Activated CD4-positive, alpha-beta T cell treated with anti-CD3 and anti-CD28 coated beads for 36 hours (primary cell): ENCODE measurements around the gene RNF2. TPM values are rescaled to one million over a fixed set of nuclear protein-coding genes. Genes with fewer than 3 reads are reported as not detected.
"Not testable (repeated sequence)": the region's sequence is repeated elsewhere in the genome, so short reads cannot be mapped to it uniquely, and the experiment has no call there.

Source experiments
- ATAC-seq: fragments of 200-7000 bp; cut with Tn5 transposase; one replicate; pipeline ENCODE4 v1.10.0; 2021; ENCODE audit warnings: mild to moderate bottlenecking, moderate library complexity
- CTCF ChIA-PET: fragments of 350-600 bp; sonication (Branson Sonifier 250); formaldehyde crosslinking; loops from one replicate; lab custom pipeline; 2021; ENCODE audit warnings: antibody characterized with exemption; lab: Charles Lee
- POLR2A ChIA-PET: fragments of 350-600 bp; sonication (Branson Sonifier 250); formaldehyde crosslinking; loops from one replicate; lab custom pipeline; 2021; ENCODE audit warnings: antibody characterized with exemption, inconsistent platforms; lab: Charles Lee
- DNase-seq: peaks from one replicate; pipeline ENCODE4 v3.0.0-alpha.2; 2020
- H3K27ac Mint-ChIP-seq: one replicate; pipeline ENCODE4 v1.8.0; 2021; ENCODE audit warnings: mixed read lengths
- H3K27me3 Mint-ChIP-seq: one replicate; pipeline ENCODE4 v1.8.0; 2021; ENCODE audit warnings: mixed read lengths
- H3K36me3 Mint-ChIP-seq: one replicate; pipeline ENCODE4 v1.8.0; 2021; ENCODE audit warnings: low read depth, mixed read lengths
- H3K4me1 Mint-ChIP-seq: one replicate; pipeline ENCODE4 v1.8.0; 2021; ENCODE audit warnings: mixed read lengths
- H3K4me3 Mint-ChIP-seq: one replicate; pipeline ENCODE4 v1.8.0; 2021; ENCODE audit warnings: mild to moderate bottlenecking, moderate library complexity, mixed read lengths
- H3K9me3 Mint-ChIP-seq: one replicate; pipeline ENCODE4 v1.8.0; 2021; ENCODE audit warnings: low read depth, mixed read lengths
- intact Hi-C, 2 experiments: fragments of 100-400 bp; cut with DNase I in 1 of 2; cut with micrococcal nuclease in 1 of 2; formaldehyde crosslinking; loops; one replicate each; pipeline versions ENCODE4 v1.14.2 to v1.15.1; 2022 to 2024; cut with DNase I, micrococcal nuclease
- total RNA-seq, 2 experiments: library from RNA; stranded (reverse); gene quantifications; one replicate each; pipeline ENCODE4 v1.2.3, GENCODE V29; 2021

Gene RNF2
- total RNA-seq, 2 experiments from 2014 or later, result 19.6 to 23.6 TPM

- Mint-ChIP-seq H3K4me3 (no peak overlapping the region), H3K27ac (no peak overlapping the region), H3K9me3 (peaks cover 4% of the 10 kb centered on the region), H3K36me3 (peaks cover 12% of the 10 kb centered on the region), H3K27me3 (no peaks in the 10 kb centered on the region), H3K4me1 (peaks cover 41% of the 10 kb centered on the region)
- ChIA-PET CTCF (interaction anchor here (1.0 kb wide), 1 partner anchor 263 kb away, joined by 3 read pairs; no protein-coding TSS in a partner anchor), POLR2A (no interaction called here)
- ATAC-seq (no peak), DNase-seq (no peak)
- intact Hi-C loops, result no loop called here
Measured at GRCh38 chr1:185050823-185051451, 5.6 kb downstream of the RNF2 start.

- ATAC-seq (no peak), DNase-seq (no peak)
- ChIA-PET CTCF (interaction anchor here (1.7 kb wide), 1 partner anchor 248 kb away, joined by 4 read pairs; no protein-coding TSS in a partner anchor), POLR2A (no interaction called here)
- Mint-ChIP-seq H3K27ac (no peak overlapping the region), H3K9me3 (peaks cover 4% of the 10 kb centered on the region), H3K27me3 (no peaks in the 10 kb centered on the region), H3K4me3 (no peak overlapping the region), H3K36me3 (peaks cover 9% of the 10 kb centered on the region), H3K4me1 (peaks cover 28% of the 10 kb centered on the region)
- intact Hi-C loops, result no loop called here
Measured at GRCh38 chr1:185053204-185053603, 7.8 kb downstream of the RNF2 start.

GRCh38 chr1:185054365-185055060 is 9.2 kb downstream of the RNF2 start:
- CTCF ChIA-PET, result no interaction called here
- Mint-ChIP-seq H3K27me3 (no peaks in the 10 kb centered on the region), H3K27ac (no peak overlapping the region), H3K4me1 (peaks cover 26% of the 10 kb centered on the region), H3K9me3 (peaks cover 4% of the 10 kb centered on the region), H3K36me3 (peaks cover 9% of the 10 kb centered on the region), H3K4me3 (no peak overlapping the region)
- ATAC-seq, result no peak
- POLR2A ChIA-PET, result no interaction called here
- no peak for DNase-seq
- intact Hi-C loops, result no loop called here

- intact Hi-C loops, result no loop called here
Measured at GRCh38 chr1:185058110-185058509, 12.8 kb downstream of the RNF2 start.

GRCh38 chr1:185058876-185059275 is 13.5 kb downstream of the RNF2 start:
- DNase-seq (no peak), ATAC-seq (no peak)
- Mint-ChIP-seq H3K4me3 (no peak overlapping the region), H3K4me1 (peaks cover 47% of the 10 kb centered on the region), H3K27ac (no peak overlapping the region), H3K27me3 (no peaks in the 10 kb centered on the region), H3K36me3 (peaks cover 5% of the 10 kb centered on the region), H3K9me3 (no peaks in the 10 kb centered on the region)
- ChIA-PET POLR2A (no interaction called here), CTCF (interaction anchor here (0.6 to 1.0 kb wide), 3 partner anchors 13 to 63 kb away, joined by 3 to 7 read pairs (median 3); no protein-coding TSS in a partner anchor)
- intact Hi-C loops, result no loop called here

More at GRCh38 chr1:185058110-185058509, 12.8 kb downstream of the RNF2 start:
- ATAC-seq, result no peak
- Mint-ChIP-seq H3K27ac (no peak overlapping the region), H3K4me3 (no peak overlapping the region), H3K36me3 (peaks cover 5% of the 10 kb centered on the region), H3K9me3 (no peaks in the 10 kb centered on the region), H3K27me3 (no peaks in the 10 kb centered on the region), H3K4me1 (peaks cover 41% of the 10 kb centered on the region)
- CTCF ChIA-PET, result interaction anchor here (0.6 to 1.0 kb wide), 3 partner anchors 12 to 63 kb away, joined by 3 to 7 read pairs (median 3); no protein-coding TSS in a partner anchor
- POLR2A ChIA-PET, result no interaction called here
- no peak for DNase-seq

GRCh38 chr1:185059950-185060571 is 14.7 kb downstream of the RNF2 start:
- H3K27me3 Mint-ChIP-seq, result no peaks in the 10 kb centered on the region
- H3K27ac Mint-ChIP-seq, result no peak overlapping the region
- ATAC-seq, result peak; percentile 53
- no peak for DNase-seq
- H3K4me3 Mint-ChIP-seq, result no peak overlapping the region
- POLR2A ChIA-PET, result no interaction called here
- intact Hi-C loops, result loop anchor here in 1 of 2 experiments (1.0 kb wide), 1 partner anchor 14 kb away; no protein-coding TSS in a partner anchor
- H3K36me3 Mint-ChIP-seq, result peaks cover 8% of the 10 kb centered on the region
- H3K4me1 Mint-ChIP-seq, result peaks cover 51% of the 10 kb centered on the region
- H3K9me3 Mint-ChIP-seq, result no peaks in the 10 kb centered on the region
- CTCF ChIA-PET, result no interaction called here

GRCh38 chr1:185062710-185063370 is 17.5 kb downstream of the RNF2 start:
- no peak overlapping the region for H3K27ac Mint-ChIP-seq
- peaks cover 13% of the 10 kb centered on the region for H3K36me3 Mint-ChIP-seq
- peak; percentile 68 for ATAC-seq
- ChIA-PET CTCF (interaction anchor here (0.8 to 1.1 kb wide), 3 partner anchors 15 to 154 kb away, joined by 3 read pairs; no protein-coding TSS in a partner anchor), POLR2A (no interaction called here)
- peaks cover 60% of the 10 kb centered on the region for H3K4me1 Mint-ChIP-seq
- no peaks in the 10 kb centered on the region for H3K9me3 Mint-ChIP-seq
- no peaks in the 10 kb centered on the region for H3K27me3 Mint-ChIP-seq
- DNase-seq, result no peak
- intact Hi-C loops, result no loop called here
- no peak overlapping the region for H3K4me3 Mint-ChIP-seq

GRCh38 chr1:185063719-185064118 is 18.4 kb downstream of the RNF2 start:
- Mint-ChIP-seq H3K27ac (no peak overlapping the region), H3K4me1 (peaks cover 61% of the 10 kb centered on the region), H3K9me3 (no peaks in the 10 kb centered on the region), H3K27me3 (no peaks in the 10 kb centered on the region), H3K4me3 (no peak overlapping the region), H3K36me3 (peaks cover 13% of the 10 kb centered on the region)
- ATAC-seq (no peak), DNase-seq (no peak)
- CTCF ChIA-PET, result interaction anchor here (1.2 kb wide), 1 partner anchor 8 kb away, joined by 3 read pairs; no protein-coding TSS in a partner anchor
- intact Hi-C loops, result no loop called here
- POLR2A ChIA-PET, result no interaction called here

- H3K27me3 Mint-ChIP-seq, result not testable (repeated sequence)
Measured at GRCh38 chr1:185065006-185065405, 19.6 kb downstream of the RNF2 start.

GRCh38 chr1:185066181-185066580 is 20.8 kb downstream of the RNF2 start:
- Mint-ChIP-seq H3K27me3 (no peaks in the 10 kb centered on the region), H3K9me3 (peaks cover 3% of the 10 kb centered on the region), H3K4me3 (no peak overlapping the region), H3K4me1 (peaks cover 53% of the 10 kb centered on the region), H3K27ac (no peak overlapping the region), H3K36me3 (peaks cover 17% of the 10 kb centered on the region)
- ChIA-PET POLR2A (no interaction called here), CTCF (interaction anchor here (1.0 to 1.4 kb wide), 2 partner anchors 18 to 19 kb away, joined by 3 to 5 read pairs; no protein-coding TSS in a partner anchor)
- intact Hi-C loops, result loop anchor here in 1 of 2 experiments (2.0 kb wide), 1 partner anchor 17 kb away; no protein-coding TSS in a partner anchor
- ATAC-seq, result no peak
- no peak for DNase-seq

More at GRCh38 chr1:185065006-185065405, 19.6 kb downstream of the RNF2 start:
- H3K9me3 Mint-ChIP-seq, intact Hi-C loops, H3K27ac Mint-ChIP-seq, DNase-seq, ATAC-seq, H3K4me3 Mint-ChIP-seq: not testable (repeated sequence)
- H3K36me3 Mint-ChIP-seq, result peaks cover 13% of the 10 kb centered on the region
- ChIA-PET POLR2A (interaction anchor here (1.4 kb wide), 1 partner anchor 19 kb away, joined by 3 read pairs; no protein-coding TSS in a partner anchor), CTCF (interaction anchor here (1.2 to 1.5 kb wide), 2 partner anchors 9 to 105 kb away, joined by 3 to 4 read pairs; no protein-coding TSS in a partner anchor)
- H3K4me1 Mint-ChIP-seq, result peaks cover 58% of the 10 kb centered on the region
